Spleen (tissue), 11 donors: ENCODE data around the gene METTL6. TPM values are rescaled to one million over a fixed set of nuclear protein-coding genes. Genes with fewer than 3 reads are reported as not detected.
A peak's percentile ranks its signal among the peaks of the same experiment; 100 is the strongest.

Source experiments
- DNase-seq: peaks from one replicate; pipeline ENCODE4 v3.0.0-alpha.2; 2020
- H3K27ac ChIP-seq, 8 donors: fragments of 200-600 bp; sonication (generic) in 7 of 8; 1 replicate in 4 of 8; 2 replicates in 4 of 8; pipeline versions ENCODE4 v1.5.0 to v1.8.0; 2016 to 2021; ENCODE audit warnings: inconsistent platforms in 4 of 8, mild to moderate bottlenecking in 4 of 8, moderate library complexity in 1 of 8
- H3K27me3 ChIP-seq, 7 donors: fragments of 200-600 bp; sonication (generic) in 6 of 7; replicated peaks in 1 of 7; 1 replicate in 4 of 7; 2 replicates in 3 of 7; pipeline versions ENCODE4 v1.5.0 to v1.8.0; 2016 to 2021; ENCODE audit warnings: inconsistent platforms in 3 of 7, mild to moderate bottlenecking in 1 of 7
- H3K36me3 ChIP-seq, 6 donors: fragments of 200-600 bp; sonication (generic) in 5 of 6; 1 replicate in 4 of 6; 2 replicates in 2 of 6; pipeline versions ENCODE4 v1.5.0 to v1.8.0; 2016 to 2021; ENCODE audit warnings: inconsistent platforms in 2 of 6
- H3K4me1 ChIP-seq, 6 donors: fragments of 200-600 bp; sonication (generic) in 5 of 6; 1 replicate in 3 of 6; 2 replicates in 3 of 6; pipeline versions ENCODE4 v1.5.0 to v1.8.0; 2016 to 2021; ENCODE audit warnings: inconsistent platforms in 3 of 6
- H3K4me3 ChIP-seq, 8 donors: fragments of 200-600 bp; sonication (generic) in 7 of 8; 1 replicate in 4 of 8; 2 replicates in 4 of 8; pipeline versions ENCODE4 v1.5.0 to v1.8.0; 2016 to 2021; ENCODE audit warnings: inconsistent platforms in 4 of 8, mild to moderate bottlenecking in 4 of 8, moderate library complexity in 2 of 8
- H3K9me3 ChIP-seq, 8 donors: fragments of 200-600 bp; sonication (generic) in 7 of 8; 1 replicate in 4 of 8; 2 replicates in 4 of 8; pipeline versions ENCODE4 v1.5.0 to v1.8.0; 2016 to 2021; ENCODE audit warnings: inconsistent platforms in 4 of 8
- POLR2A ChIP-seq, 3 donors: fragments of 450-650 bp; IDR thresholded peaks; one replicate each; pipeline ENCODE4 v1.5.1; 2017; ENCODE audit warnings: antibody characterized with exemption in 3 of 3, mild to moderate bottlenecking in 1 of 3
- POLR2AphosphoS5 ChIP-seq, 3 donors: sonication (generic); formaldehyde crosslinking; IDR thresholded peaks; one replicate each; pipeline ENCODE4 v1.5.1; 2017; ENCODE audit warnings: antibody characterized with exemption in 3 of 3
- WGBS, 5 donors: extraction: QIAGEN DNeasy Blood & Tissue Kit in 3 of 5; methylation state at CpG; one replicate each; pipeline versions ENCODE4 v1.1.5 to v1.1.7; 2013 to 2018; 5-methylcytosine and 5-hydroxymethylcytosine counted together
- intact Hi-C: fragments of 100-400 bp; cut with DNase I; formaldehyde crosslinking; loops from one replicate; pipeline ENCODE4 v1.15.0; 2023; ENCODE audit warnings: low total_unique reads
- polyA plus RNA-seq, 3 donors: library from polyadenylated mRNA; stranded (reverse); fragments of 200-250 nt; gene quantifications; one replicate each; pipeline ENCODE4 v1.2.1, GENCODE V29; 2013
- total RNA-seq, 7 donors: library from RNA; depleted of rRNA in 3 of 7; stranded (reverse); fragments of >200 nt in 3 of 7; fragmentation: NEBNext Ultra II Directional in 4 of 7; extraction: Animal tissue kit (Norgen Biotek cat#: 25700) in 4 of 7; gene quantifications; one replicate each; pipeline versions ENCODE4 v1.1.0 to v1.2.1, GENCODE V29; 2016 to 2021
- TF ChIP-seq, protein P1 (sequence below), 11 experiments: fragments of 200-600 bp in 7 of 11; fragments of 450-650 bp in 4 of 11; sonication (generic) in 4 of 11; IDR thresholded peaks in 8 of 11; conservative IDR thresholded peaks in 3 of 11; 1 replicate in 7 of 11; 2 replicates in 4 of 11; pipeline versions ENCODE4 v1.4.0 to v1.8.0; 2016 to 2021; ENCODE audit warnings: antibody characterized with exemption in 11 of 11, inconsistent platforms in 4 of 11, mild to moderate bottlenecking in 1 of 11
- donor health status: healthy with polysubstance abuse.
- donor health status: DM: no; HTN: no; CAD: no; lungs with moderate emphysema.
- donor health status: DM: no; HTN: no; CAD: no.
- donor health status: Bipolar disorder and iron deficiency.
- donor health status: healthy.
- donor health status: DM: no; HTN: no; CAD: no.
- donor health status: DM: yes; HTN: yes; CAD: no.

The METTL6 gene
- total and polyA plus RNA-seq, 10 donors, result 6.4 to 18.8 (median 14.2) TPM

GRCh38 chr3:15380980-15381890 is 46.1 kb downstream of the METTL6 start:
- H3K27ac ChIP-seq, result no peak overlapping the region
- DNase-seq, result no peak
- intact Hi-C loops, result no loop called here
- TF ChIP-seq, protein P1, sequence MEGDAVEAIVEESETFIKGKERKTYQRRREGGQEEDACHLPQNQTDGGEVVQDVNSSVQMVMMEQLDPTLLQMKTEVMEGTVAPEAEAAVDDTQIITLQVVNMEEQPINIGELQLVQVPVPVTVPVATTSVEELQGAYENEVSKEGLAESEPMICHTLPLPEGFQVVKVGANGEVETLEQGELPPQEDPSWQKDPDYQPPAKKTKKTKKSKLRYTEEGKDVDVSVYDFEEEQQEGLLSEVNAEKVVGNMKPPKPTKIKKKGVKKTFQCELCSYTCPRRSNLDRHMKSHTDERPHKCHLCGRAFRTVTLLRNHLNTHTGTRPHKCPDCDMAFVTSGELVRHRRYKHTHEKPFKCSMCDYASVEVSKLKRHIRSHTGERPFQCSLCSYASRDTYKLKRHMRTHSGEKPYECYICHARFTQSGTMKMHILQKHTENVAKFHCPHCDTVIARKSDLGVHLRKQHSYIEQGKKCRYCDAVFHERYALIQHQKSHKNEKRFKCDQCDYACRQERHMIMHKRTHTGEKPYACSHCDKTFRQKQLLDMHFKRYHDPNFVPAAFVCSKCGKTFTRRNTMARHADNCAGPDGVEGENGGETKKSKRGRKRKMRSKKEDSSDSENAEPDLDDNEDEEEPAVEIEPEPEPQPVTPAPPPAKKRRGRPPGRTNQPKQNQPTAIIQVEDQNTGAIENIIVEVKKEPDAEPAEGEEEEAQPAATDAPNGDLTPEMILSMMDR (IDR thresholded peaks at IDR 0.05 in 8 of 11, conservative IDR thresholded peaks at IDR 0.05 in 3 of 11), result no peak
- H3K27me3 ChIP-seq, result no peaks in the 10 kb centered on the region
- H3K4me3 ChIP-seq, result no peak overlapping the region
- 71 to 92% (median 76%) methylated on average over 6 of the region's 6 CpGs for WGBS, 5 donors
- H3K9me3 ChIP-seq, result peaks cover 0 to 8% (median 7%) of the 10 kb centered on the region in 8 donors
- peaks cover 4 to 53% (median 33%) of the 10 kb centered on the region in 6 donors for H3K4me1 ChIP-seq
- H3K36me3 ChIP-seq, result no peaks in the 10 kb centered on the region

- TF ChIP-seq, protein P1 (IDR thresholded peaks at IDR 0.05 in 8 of 11, conservative IDR thresholded peaks at IDR 0.05 in 3 of 11), result peak; percentile 68 to 96 (median 92)
- TF ChIP-seq POLR2A (IDR thresholded peaks at IDR 0.05) (no peak), POLR2AphosphoS5 (IDR thresholded peaks at IDR 0.05) (peak in 2 of 3 donors; percentile 57 to 88)
- H3K27ac ChIP-seq, result peak overlapping the region; percentile 30 to 79 (median 71)
- peak overlapping the region in 1 of 8 donors; percentile 44 for H3K4me3 ChIP-seq
- peaks cover 0 to 23% (median 8%) of the 10 kb centered on the region in 6 donors for H3K4me1 ChIP-seq
- no peaks in the 10 kb centered on the region for H3K36me3 ChIP-seq
- intact Hi-C loops, result loop anchor here (2.0 kb wide), 1 partner anchor 109 kb away; no protein-coding TSS in a partner anchor
- DNase-seq, result peak; percentile 95
- no peaks in the 10 kb centered on the region for H3K27me3 ChIP-seq
- 23 to 27% (median 26%) methylated on average over 16 of the region's 16 CpGs for WGBS, 5 donors
- no peaks in the 10 kb centered on the region for H3K9me3 ChIP-seq
Measured at GRCh38 chr3:15377961-15378791, 49.2 kb downstream of the METTL6 start.

DNA sequence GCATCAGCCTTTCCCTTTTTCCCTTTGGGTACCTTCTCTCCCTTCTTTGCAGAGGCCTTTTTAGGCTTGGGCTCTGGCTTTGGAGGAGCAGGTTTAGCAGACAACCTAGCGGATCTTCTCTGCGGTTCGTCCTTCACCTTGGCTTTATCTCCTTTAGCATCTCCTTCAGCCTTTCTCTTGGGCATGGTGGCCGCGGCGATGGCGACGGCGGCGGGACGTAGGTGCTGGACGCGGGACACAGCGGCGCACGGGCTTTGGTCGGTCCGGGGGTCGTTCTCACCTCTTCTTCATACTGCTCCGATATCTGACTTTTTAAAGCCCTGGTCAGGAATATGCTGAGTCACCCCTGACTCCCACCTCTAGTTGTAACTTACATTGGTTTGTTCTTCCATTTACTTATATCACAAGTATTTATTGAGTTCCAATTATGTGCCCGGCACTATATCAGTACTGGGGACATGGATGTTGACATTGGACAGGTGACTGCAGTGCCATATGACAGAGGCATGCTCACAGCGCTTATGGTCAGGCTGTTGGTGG is 51.8 kb downstream of the METTL6 start:
- no peaks in the 10 kb centered on the region for H3K9me3 ChIP-seq
- no peaks in the 10 kb centered on the region for H3K27me3 ChIP-seq
- TF ChIP-seq, protein P1 (IDR thresholded peaks at IDR 0.05 in 8 of 11, conservative IDR thresholded peaks at IDR 0.05 in 3 of 11), result no peak
- TF ChIP-seq POLR2A (IDR thresholded peaks at IDR 0.05), result no peak
- TF ChIP-seq POLR2AphosphoS5 (IDR thresholded peaks at IDR 0.05), result no peak
- no peaks in the 10 kb centered on the region for H3K36me3 ChIP-seq
- no peak for DNase-seq
- H3K4me1 ChIP-seq, result peaks cover 0 to 12% (median 6%) of the 10 kb centered on the region in 6 donors
- 93 to 97% (median 96%) methylated on average over 22 of the region's 22 CpGs for WGBS, 5 donors
- intact Hi-C loops, result no loop called here
- no peak overlapping the region for H3K4me3 ChIP-seq
- H3K27ac ChIP-seq, result no peak overlapping the region
